LHCN-M2 (cell line): ENCODE measurements around the gene LIMS2. TPM values are rescaled to one million over a fixed set of nuclear protein-coding genes. Genes with fewer than 3 reads are reported as not detected.

Experiments
- DNase-seq: peaks from one replicate; pipeline ENCODE4 v3.0.0-alpha.2; 2012; ENCODE audit warnings: low read depth
- total RNA-seq: library from RNA; depleted of rRNA; stranded (reverse); fragments of >200 nt; gene quantifications from 2 replicates; pipeline ENCODE4 v1.2.3, GENCODE V29; 2014

The LIMS2 gene
- total RNA-seq, 1 experiment from 2014 or later: 2.3 TPM

DNA sequence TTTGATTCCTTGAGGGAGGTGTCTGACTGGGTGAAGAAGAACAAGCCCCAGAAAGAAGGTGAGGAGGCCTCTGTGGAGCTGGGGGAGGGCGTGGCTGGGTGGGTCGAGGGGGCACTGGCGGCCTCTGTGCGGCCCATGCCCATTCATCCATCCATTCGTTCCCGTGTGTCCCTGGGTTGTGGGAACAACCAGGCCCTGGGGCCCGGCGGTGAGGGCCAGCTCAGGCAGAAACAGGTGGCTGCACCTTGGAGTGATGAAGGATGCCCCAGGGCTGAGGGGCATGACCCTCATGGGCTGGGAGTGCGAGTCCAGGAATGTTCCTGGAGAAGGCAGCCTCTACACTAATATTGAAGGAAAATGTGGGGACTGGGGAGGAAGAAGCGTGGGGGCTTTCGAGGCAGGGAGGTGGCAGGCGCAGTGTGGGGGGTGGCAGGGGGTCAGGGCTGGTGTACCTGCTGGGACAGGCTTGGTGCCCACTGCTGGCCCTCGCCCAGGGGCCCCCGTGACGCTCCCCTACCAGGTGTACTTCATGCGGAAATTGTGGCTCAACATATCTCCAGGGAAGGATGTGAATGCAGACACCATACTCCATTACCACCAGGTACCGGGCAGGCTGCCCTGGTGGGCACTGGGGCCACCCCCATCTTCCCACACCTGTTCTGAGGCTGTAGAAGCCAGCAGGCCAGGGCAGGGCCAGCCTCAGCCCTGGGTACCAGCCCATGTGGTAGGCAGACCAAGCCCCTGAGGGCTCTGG, 40.5 kb downstream of the LIMS2 start:
- no peak for DNase-seq

GRCh38 chr2:127634066-127634617, 41.2 kb downstream of the LIMS2 start:
- DNase-seq: peak; percentile 24

DNA sequence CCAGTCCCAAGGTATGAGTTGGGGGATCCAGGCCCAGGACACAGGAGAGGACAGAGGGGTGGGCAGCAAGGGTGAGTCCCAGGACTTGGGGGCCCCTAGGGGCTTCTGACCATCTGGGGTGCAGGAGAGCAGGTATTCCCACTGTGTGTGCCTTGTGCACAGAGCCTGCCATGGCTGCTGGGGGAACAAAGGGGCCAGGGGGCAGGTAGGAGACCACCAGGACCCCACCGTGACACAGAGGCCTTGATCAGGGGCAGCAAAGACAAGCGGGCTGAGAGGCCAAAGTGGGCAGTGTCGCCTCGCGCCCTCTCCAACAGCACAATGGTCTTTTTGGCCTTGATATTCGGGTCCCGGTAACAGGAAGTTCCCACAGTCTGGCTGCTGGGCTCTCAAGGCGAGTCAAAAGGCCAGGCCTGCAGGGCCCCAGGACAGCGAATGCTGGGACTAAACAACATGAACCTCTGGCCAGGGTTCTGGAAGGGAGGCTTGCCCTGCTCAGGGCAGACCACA, 41.7 kb downstream of the LIMS2 start:
- no peak for DNase-seq

GRCh38 chr2:127632592-127633489, 42.5 kb downstream of the LIMS2 start:
- DNase-seq: no peak

DNA sequence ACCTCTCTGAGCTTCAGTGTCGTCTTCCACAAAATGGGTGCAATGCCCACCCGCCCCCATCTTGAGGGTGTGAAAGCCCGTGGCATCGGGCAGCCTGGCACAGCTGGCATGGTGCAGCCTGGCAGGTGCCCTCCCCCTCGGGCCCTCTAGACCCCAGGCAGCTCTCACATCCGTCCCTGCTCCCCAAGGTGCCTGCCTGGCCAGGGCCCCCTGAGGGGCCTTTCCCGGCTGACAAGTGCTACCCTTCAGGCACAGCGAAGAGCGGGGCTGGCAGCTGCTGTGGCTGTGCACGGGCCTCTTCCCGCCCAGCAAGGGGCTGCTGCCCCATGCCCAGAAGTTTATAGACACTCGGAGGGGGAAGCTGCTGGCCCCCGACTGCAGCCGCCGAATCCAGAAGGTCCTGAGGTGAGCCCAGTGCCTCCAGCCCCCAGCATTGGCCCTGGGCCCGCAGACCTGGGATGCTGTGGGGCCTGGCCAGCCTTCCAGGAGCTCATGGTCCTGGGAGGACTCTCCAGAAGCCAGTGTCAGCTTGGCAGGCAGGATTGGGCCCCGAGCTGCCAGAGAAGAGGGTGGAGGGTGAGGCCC, 43.2 kb downstream of the LIMS2 start:
- no peak for DNase-seq

GRCh38 chr2:127631541-127631996, 43.8 kb downstream of the LIMS2 start:
- DNase-seq: no peak

GRCh38 chr2:127630864-127631540, 44.3 kb downstream of the LIMS2 start:
- DNase-seq: no peak

GRCh38 chr2:127630096-127630863, 45.0 kb downstream of the LIMS2 start:
- DNase-seq: no peak

GRCh38 chr2:127629637-127630036, 45.7 kb downstream of the LIMS2 start:
- DNase-seq: no peak

GRCh38 chr2:127628767-127629614, 46.3 kb downstream of the LIMS2 start:
- DNase-seq: no peak

- DNase-seq: no peak
Measured at GRCh38 chr2:127627740-127628571, 47.4 kb downstream of the LIMS2 start.

GRCh38 chr2:127626917-127627739, 48.2 kb downstream of the LIMS2 start:
- no peak for DNase-seq

- DNase-seq: no peak
Measured at GRCh38 chr2:127626175-127626574, 49.2 kb downstream of the LIMS2 start.

GRCh38 chr2:127625572-127625951, 49.8 kb downstream of the LIMS2 start:
- DNase-seq: no peak

DNA sequence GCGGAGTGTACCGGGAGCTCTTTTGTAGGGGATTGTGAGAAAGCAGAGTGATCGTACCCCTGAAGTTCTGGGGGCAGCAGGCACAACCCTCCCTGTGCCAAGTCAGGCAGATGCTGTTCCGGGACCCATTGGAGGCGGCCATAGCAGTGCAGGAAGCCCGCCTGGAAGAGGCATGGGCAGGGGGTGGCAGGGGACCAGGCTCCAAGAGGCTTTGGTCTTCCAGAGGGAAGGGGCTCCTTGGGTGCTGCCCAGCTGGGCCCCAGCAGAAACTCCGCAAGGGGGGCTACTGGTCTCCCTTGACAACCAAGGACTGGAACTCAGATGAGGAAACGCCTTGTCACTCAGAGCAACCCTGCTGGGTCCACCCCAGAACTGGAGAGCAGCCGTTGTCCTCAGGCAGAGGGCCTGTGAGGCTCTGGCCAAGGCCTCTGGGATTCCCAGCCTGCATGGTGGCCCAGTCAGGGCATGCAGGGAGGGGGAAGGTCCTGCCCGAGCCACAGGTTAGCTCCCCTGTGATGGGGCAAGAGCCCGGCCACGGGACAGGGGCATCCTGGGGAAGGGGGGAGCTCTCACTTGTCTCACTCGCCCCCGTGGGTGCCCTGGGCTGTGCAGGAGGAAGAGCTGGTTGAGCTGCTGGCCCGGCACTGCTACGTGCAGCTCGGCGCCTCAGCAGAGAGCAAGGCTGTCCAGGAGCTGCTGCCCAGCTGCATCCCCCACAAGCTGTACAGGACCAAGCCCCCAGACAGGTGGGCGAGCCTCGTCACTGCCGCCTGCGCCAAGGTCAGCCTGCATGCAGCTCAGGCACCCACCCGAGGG, 50.4 kb downstream of the LIMS2 start:
- no peak for DNase-seq

DNA sequence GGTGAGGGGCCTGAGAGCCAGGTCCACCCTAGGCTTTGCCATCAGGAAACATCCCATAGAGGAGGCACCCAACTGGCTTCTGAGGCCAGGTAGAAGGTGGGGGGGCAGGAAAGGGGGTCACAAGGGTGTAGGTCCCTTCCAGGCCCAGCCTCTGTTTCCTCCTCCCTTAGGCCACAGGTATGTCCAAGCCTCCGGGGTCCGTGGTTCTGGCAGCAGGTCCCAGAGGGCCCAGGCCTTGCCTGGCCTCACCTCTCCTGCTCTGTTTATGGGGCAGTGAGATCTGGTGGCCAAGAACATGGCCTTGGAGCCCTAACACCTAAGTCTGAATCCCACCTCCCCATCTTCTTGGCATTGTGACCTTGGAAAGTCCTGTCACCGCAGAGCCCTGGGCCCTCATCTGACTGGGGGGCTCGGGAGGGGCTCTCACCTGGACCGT, 51.0 kb downstream of the LIMS2 start:
- no peak for DNase-seq
